ENCODE measurements around the gene COLGALT1. TPM values are rescaled to one million over a fixed set of nuclear protein-coding genes. Genes with fewer than 3 reads are reported as not detected.

The COLGALT1 gene
- total RNA-seq, 1 experiment from 2014 or later, result 48.5 TPM

DNA sequence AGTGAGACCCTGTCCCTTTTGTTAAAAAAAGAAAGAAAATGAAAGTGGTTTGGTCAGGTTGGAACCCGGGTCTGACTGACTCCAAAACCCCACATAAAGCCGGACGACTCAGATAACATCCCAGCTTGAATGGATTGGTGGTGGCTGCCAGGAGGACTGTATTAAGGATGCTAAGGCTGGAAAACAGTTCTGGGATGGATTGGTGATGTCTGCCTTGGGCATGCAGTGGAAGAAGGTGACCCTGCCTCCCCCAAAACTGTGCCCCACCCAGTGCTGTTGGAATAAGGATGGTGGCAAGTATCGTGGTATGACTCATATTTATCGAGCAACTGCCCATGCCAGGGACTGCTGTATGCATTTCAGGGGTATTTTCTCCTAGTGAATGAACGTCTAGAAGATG lies 18.5 kb upstream of the COLGALT1 start:
- Histone ChIP-seq H4K8ac (replicated peaks; ENCODE audit: insufficient read length, low read depth, low read length) (no peak overlapping the region), H3K27ac (ENCODE audit: insufficient read length, low read depth, low read length) (no peak overlapping the region), H3K79me1 (ENCODE audit: insufficient read depth, low read depth, low read length, poor library complexity, severe bottlenecking) (no peaks in the 10 kb centered on the region), H4K91ac (ENCODE audit: insufficient read length, low read depth, low read length) (no peak overlapping the region), H2BK20ac (ENCODE audit: low read depth, low read length, poor library complexity, severe bottlenecking) (no peak overlapping the region), H3K23ac (ENCODE audit: insufficient read length, low read depth, low read length) (no peak overlapping the region), H2BK120ac (ENCODE audit: low read depth, low read length, poor library complexity, severe bottlenecking) (no peak overlapping the region), H3K14ac (ENCODE audit: insufficient read depth, low read length) (no peak overlapping the region), H3K4me1 (ENCODE audit: insufficient read depth, low read length) (no peaks in the 10 kb centered on the region), H2AFZ (ENCODE audit: low read length) (no peak overlapping the region), H2BK15ac (ENCODE audit: low read depth, low read length) (no peak overlapping the region), H3K18ac (ENCODE audit: insufficient read length, low read depth, low read length) (no peak overlapping the region), H2BK5ac (ENCODE audit: insufficient read length, low read length) (no peak overlapping the region), H3K27me3 (ENCODE audit: insufficient read depth, low read length) (no peaks in the 10 kb centered on the region; the same call in 1 of the 2 replicates), H3K56ac (ENCODE audit: insufficient read length, low read depth, low read length) (no peak overlapping the region), H3K79me2 (ENCODE audit: insufficient read depth, low read length) (no peaks in the 10 kb centered on the region), H3T11ph (ENCODE audit: low read length) (no peak overlapping the region), H2BK12ac (ENCODE audit: insufficient read length, low read depth, low read length) (no peak overlapping the region), H3K9me3 (ENCODE audit: control insufficient read depth, low read depth, low read length) (no peaks in the 10 kb centered on the region), H3K9ac (ENCODE audit: extremely low read depth, insufficient read length, low read length) (no peak overlapping the region), H2AK5ac (ENCODE audit: insufficient read length, low read length) (no peak overlapping the region), H4K20me1 (ENCODE audit: control insufficient read depth, insufficient read depth, insufficient read length) (no peaks in the 10 kb centered on the region), H3K23me2 (ENCODE audit: insufficient read length, low read depth, low read length, poor library complexity, severe bottlenecking) (peaks cover 7% of the 10 kb centered on the region), H4K5ac (ENCODE audit: insufficient read length, low read depth, low read length) (no peak overlapping the region), H3K4me2 (ENCODE audit: insufficient read depth, insufficient read length, low read length) (no peak overlapping the region), H3K4ac (ENCODE audit: low read depth, low read length) (no peak overlapping the region)
- Mint-ChIP-seq H3K9me3 (peaks cover 0 to 2% of the 10 kb centered on the region in 2 experiments; a peak in 1 of 5 replicates), H3K27ac (no peak overlapping the region), H3K27me3 (ENCODE audit: low read depth) (peaks cover 33% of the 10 kb centered on the region), H3K4me3 (no peak overlapping the region), H3K36me3 (ENCODE audit: insufficient read depth in 1 of 3, low read depth in 3 of 3) (no peaks in the 10 kb centered on the region; a peak in 1 of 7 replicates), H3K4me1 (peaks cover 6 to 14% of the 10 kb centered on the region in 2 experiments)
- WGBS (ENCODE audit: extremely low coverage, insufficient read length, low lambda C conversion rate), result no CpG with 5 or more reads among the region's 6 CpGs
- DNase-seq, result no peak
- TF ChIP-seq, protein P1, sequence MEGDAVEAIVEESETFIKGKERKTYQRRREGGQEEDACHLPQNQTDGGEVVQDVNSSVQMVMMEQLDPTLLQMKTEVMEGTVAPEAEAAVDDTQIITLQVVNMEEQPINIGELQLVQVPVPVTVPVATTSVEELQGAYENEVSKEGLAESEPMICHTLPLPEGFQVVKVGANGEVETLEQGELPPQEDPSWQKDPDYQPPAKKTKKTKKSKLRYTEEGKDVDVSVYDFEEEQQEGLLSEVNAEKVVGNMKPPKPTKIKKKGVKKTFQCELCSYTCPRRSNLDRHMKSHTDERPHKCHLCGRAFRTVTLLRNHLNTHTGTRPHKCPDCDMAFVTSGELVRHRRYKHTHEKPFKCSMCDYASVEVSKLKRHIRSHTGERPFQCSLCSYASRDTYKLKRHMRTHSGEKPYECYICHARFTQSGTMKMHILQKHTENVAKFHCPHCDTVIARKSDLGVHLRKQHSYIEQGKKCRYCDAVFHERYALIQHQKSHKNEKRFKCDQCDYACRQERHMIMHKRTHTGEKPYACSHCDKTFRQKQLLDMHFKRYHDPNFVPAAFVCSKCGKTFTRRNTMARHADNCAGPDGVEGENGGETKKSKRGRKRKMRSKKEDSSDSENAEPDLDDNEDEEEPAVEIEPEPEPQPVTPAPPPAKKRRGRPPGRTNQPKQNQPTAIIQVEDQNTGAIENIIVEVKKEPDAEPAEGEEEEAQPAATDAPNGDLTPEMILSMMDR (conservative IDR thresholded peaks at IDR 0.05), result no peak
